ENCODE data around the gene MAP2K1.

The MAP2K1 gene

DNA sequence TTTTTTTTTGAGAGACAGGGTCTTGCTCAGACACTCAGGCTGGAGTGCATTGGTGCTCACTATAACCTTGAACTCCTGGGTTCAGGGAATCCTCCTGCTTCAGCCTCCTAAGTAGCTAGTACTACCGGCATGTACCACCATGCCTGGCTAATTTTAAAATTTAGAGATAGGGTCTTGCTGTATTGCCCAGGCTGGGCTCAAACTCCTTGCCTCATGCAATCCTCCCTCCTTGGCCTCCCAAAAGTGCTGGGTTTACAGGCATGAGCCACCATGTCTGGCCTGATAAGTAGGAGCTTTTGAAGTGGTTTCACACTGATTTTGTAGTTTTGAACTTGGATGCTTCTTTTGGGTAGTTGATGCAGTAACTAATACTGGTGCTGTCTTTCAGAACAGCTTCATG lies 7.8 kb downstream of the MAP2K1 start:
- no peak for DNase-seq

DNA sequence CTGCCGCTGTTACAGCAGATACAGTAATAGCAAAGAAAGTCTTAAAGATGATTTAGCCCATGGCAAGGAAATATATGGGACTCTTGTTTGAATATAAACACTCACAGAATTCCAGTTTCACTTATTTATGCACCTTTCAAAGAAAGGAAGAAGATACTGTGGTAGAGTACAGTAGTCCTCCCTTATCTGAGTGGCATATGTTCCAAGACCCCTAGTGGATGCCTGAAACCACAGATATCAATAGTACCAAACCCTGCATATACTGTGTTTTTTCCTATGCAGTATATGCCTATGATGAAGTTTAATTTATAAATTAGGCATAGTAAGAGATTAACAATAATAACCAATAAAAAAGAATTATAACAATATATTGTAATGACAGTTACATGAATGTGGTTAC lies 8.2 kb downstream of the MAP2K1 start:
- DNase-seq: peak; percentile 74

DNA sequence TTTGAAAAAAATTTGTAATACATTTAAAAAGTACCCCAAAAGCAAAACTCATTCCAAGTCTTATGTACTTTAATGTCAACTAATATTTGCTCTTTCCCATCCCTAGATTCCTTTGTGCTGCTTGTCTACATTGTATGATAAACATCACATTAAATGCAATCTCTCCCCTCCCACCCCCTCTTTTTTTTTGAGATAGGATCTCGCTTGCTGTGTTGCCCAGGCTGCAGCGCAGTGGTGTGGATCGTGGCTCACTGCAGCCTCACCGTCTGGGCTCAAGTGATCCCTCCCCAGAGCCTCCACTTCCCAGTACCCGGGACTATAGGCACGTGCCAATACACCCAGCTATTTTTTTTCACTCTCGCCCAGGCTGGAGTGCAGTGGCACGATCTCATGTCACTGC lies 12.6 kb downstream of the MAP2K1 start:
- DNase-seq: no peak

DNA sequence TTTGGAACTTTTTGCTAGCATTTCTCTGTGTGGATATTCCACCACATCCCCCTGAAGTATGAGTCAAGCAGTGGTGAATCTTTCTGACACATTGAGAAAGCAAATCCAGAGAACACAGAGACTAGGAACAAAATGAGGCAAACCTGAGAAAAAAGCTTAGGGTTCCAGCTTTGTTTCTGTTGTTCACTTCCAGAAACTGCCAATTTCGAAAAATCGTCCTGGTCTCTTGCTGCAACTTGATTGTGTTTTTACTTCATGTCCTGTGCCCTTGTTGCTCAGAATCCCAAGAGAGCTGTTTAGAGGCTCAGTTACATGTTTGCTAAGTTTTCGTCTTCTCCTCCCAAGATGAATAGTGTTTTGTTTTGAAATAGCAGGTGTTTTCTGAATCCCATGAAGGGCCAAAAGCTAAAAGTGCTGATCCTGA lies 13.7 kb downstream of the MAP2K1 start:
- DNase-seq: no peak

DNA sequence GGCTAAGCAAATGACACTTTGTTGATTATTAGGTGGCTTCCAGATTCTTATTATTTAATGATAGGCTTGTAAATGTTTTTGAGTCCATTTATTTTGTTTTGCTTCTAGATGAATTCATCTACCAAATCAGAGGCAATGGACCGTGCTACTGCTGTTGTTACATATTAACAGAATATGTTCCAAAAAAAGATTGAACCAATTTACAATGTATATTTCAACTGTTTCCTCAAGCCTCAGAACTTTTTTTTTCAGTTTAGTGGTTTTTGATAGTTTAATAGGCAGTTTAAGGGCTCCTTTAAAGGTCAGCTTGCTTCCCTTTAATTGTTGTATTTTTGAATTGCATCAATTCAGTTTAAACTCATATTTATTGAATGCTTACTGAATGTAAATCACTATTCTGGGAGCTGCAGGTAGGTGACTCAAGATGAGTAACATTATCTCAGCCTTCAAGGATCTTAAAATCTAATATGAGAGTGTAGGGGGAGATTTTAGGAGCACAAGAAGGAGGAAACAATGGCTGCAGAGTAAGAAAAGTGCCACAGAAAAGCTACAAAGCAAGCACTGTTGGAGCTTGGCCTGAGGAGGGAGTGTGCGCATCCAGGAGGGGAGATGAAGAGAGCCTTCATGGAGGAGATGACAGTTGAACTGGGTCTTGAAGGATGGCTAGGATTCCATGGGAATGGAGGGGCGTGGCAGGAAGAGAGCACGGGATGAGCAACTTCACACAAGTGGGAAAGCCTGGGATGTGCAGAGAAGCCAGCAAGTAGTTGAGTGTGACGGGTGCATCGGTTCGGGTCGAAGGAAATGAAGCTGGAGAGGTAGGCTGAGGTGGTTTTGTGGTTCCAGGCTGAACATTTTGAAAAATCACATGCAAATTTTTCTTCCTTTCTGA lies 14.7 kb downstream of the MAP2K1 start:
- DNase-seq: peak; percentile 32

DNA sequence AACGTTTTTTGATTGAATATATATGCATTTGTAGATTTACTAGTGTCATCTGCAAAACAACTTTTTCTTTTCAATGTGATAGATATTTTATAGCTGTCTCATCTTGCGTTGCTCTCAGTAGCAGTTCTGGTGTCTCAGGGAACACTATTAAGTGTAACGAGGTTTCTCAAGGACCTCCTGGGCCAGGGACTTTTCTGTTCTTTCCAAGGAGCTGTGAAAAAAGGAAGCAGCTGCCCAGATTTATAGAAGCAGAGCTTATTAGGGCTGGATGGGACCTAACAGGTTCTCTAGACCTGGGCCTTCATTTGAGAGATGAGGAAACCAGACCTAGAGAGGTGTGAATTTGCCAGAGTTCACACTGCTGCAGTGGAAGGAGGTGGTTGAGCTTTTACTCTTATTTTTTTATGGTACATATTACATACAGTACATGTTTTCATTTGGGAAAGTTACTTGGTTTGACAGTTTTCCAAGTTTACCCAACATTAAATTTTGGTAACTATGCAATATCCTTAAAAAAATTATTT lies 16.1 kb downstream of the MAP2K1 start:
- DNase-seq: no peak

DNA sequence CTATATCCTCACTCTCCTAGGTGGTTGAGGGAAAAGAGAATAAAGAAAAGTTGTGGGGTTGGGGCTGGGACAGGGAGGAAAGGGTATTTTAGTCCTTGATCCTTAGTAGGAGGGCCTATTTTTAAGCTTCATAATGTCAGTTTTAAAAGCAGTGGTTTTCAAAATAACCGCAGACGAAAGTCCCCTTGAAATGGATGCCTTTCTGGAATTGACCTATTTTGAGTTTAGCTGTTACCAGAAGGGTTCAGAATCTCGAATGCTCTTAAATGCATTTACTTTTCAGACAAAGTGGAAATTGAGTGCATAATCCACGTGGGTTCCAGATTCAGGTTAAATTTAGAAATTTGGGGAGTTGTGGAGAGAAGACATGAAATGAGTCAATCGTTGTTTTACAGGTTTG lies 16.6 kb downstream of the MAP2K1 start:
- DNase-seq: no peak

DNA sequence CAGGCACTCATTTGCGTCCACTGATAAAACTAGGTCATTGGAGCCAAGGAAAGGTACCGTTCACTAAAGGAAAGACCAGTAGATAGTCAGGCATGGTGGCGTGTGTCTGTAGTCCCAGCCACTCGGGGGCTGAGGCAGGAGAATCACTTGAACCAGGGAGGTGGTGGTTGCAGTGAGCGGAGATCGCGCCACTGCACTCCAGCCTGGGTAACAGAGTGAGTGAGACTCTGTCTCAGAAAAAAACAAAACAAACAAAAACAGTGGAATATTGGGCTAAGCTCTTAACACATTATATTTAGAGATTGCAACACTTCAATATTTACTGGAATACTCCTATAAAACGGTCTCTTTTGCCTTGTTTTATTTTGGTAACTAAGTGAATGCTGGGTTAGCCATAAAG lies 17.4 kb downstream of the MAP2K1 start:
- no peak for DNase-seq

DNA sequence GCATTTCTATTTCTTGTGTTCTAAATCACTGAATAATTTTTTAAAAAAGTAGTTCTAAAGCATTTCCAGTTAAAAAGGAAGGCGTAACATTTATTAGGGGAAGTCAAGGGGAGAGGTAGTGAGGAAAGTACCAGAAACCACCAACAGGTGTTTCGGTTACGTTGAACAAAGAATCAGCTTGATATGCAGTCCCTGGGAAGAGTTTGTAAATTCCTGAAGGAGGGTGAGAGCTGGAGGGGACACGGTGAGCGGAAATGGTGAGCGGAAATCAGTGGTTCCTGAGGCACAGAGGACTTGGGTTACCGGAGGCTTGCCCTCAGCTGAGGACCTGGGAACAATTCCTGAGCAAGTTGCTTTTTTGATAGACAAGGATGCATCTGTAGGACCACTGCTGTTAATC lies 17.8 kb downstream of the MAP2K1 start:
- DNase-seq: no peak

DNA sequence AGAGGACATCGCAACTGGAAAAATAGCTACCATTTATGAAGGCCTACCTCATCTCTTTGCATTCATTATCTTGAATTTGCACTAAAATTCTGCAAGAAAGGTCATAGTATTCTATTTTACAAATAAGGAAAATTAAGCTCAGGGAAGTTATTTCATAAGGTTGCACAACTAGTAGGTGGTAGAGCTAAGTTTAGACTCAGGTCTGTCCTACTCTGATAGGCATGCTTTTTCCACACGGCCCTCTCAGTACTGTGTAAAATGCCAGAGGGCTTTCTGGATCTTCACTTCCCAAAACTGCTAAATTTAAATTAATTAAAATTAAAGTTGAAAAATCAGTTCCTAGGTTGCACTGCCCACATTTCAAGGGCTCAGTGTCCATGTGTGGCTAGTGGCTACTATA lies 18.3 kb downstream of the MAP2K1 start:
- no peak for DNase-seq

DNA sequence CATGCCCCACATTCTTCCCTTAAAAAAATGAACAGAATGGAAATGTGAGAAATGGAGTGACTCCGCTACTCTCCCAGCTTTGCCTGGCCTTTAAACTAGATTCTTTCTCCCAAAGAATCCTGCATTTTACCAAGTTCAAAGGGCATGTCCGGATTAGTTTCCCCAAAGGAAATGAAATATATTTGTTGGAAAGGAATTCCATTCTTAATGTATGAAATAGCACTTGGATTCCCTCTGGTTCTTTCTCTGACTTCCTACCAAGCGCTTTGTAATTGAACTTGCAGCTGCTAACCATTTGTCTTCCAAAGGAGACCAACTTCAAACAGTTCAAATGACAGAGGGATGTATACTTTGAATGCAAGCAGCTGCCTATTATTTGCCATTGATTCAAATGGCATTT lies 18.9 kb downstream of the MAP2K1 start:
- no peak for DNase-seq

DNA sequence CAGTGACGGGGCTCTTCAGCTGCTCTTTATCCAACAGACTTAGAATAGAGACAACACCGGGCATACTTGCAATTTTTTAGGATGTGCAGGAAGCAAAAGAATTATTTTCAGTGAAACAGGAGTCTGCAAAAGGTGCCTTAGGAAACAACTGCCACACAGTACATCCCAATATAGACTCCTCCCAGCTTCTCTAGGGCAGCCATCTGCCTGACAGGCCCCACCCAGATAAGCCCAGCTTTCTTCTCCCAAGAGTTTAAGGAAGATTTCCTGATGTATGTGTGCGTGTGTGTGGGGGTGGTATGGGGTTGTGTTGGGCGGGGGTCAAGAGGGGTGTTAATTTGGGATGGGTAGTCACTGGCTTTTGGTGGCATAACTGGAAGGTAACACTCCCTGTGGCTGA lies 21.5 kb downstream of the MAP2K1 start:
- peak; percentile 45 for DNase-seq

DNA sequence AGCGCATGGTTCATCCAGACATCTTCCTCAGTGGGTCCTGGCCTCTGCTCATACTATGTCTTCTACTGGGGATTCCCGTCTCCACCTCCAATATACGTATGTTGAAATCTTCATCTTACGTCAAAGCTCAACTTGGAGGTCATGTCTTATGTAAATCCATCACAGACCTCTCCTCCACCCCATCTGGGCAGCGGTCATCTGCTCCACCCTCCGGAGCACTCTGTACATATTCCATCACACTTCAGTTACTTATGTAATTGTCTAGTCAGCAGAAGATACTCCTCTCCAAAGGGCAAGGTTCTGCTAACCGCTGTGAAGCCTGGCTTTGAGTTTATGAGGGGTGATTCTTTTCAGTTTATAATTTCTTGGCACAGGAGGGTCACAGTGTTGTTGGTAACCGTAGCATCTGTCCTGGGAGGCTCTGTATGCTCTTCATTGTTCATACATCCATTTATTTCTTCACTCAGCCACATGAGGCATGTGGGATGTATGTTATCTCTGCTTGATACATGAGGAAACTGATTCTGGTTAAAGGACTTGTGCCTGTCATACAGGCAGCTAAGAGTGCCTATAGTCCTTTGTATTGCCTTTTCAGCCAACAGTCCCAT lies 22.1 kb downstream of the MAP2K1 start:
- no peak for DNase-seq

DNA sequence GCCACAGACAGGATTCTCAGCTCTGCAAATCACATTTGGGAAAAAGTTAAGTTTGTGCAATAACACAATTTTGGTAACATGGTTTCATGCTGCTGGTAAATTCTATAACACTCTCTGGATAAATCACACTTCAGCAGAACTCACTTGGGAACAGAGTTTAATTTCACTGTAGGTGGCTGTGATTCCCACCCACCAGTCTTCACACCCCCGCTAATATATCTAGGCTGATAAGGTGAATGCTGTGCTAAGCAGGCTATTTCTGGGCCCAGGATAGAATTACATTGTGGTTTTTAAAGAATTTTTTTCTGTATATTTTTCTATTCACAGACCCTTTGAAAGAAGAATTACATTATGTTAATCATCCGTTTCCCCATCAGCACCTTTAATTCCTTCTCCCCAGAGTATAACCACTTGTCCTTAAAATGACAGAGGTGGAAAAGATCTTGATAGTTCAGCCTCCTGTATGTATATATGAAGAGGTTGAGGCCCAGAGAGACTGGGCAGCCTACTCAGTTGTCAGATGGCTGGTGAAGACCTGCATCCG lies 22.9 kb downstream of the MAP2K1 start:
- no peak for DNase-seq

DNA sequence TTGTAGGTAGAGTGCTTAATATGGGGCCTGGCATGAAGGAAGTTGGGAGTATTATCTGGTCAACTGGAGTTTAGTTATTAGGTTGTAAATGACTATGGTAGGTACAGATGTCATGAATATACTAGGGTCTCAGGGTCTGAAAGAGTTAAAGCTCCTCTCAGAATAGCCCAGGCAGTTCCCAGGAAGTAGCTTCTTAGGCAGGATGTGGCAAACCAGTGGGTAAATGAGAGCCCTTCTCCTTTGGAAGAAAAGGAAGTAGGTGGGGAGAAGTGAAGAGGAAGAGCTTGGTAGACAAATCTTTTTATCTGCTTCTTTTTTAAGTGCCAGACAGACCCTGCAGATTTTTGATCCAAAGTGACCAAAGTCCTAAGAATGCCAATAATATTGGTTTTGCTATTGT lies 24.5 kb downstream of the MAP2K1 start:
- DNase-seq: peak; percentile 69

DNA sequence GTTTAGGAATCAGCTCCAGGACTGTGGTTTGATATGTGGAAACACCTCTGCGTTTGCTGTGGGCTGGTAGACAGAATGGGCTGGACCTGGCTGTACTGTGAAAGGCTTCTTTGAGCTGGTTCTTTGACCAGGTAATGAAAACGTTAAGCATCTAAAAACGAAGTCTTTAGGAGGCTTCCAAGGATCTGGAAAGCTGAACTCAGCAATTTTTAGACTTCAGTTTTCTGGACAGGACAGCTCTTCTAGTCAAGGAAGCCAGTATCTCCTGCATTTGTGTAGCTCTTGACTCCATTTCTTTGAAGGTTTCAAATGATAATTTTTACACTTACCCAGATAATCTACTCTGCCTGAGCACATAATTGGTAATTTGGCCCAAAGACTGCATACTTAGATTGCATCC lies 25.5 kb downstream of the MAP2K1 start:
- no peak for DNase-seq

DNA sequence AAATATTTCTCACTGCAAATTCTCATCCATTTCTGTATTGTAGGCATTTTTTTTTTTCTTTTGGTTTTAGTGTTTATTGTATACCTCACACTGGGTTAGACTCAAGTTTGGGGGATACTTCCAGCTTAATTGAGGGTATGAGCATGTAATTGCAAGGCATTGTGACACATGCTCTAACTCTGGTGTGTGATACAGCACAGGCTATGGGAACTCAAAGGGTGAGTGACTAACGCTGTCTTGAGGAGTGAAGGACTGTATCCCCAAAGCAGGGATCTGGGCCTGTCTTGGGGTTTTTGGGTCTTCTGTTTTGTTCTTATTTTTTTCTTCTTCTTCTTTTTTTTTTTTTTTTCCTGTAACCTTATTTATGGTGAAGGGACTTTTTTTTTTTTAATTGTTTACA lies 26.9 kb downstream of the MAP2K1 start:
- no peak for DNase-seq

DNA sequence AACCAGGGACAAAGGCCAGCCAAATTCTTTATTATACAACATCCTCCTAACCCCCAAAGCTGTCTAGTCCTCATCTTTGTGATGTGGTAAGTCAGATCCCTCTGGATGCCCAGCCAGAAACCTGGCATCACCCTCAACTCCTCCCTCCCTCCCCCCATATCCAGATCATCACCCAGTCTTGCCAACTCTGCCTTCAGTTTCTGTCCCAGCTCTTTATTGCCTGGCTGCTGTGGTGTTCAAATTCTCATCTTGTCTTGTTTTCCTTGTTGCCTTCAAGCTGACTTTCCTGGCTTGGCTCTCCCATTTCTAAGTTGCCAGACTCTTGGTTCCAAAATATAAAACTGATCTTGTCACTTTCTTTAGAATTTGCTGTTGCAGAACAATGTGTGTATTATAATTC lies 28.6 kb downstream of the MAP2K1 start:
- DNase-seq: no peak

DNA sequence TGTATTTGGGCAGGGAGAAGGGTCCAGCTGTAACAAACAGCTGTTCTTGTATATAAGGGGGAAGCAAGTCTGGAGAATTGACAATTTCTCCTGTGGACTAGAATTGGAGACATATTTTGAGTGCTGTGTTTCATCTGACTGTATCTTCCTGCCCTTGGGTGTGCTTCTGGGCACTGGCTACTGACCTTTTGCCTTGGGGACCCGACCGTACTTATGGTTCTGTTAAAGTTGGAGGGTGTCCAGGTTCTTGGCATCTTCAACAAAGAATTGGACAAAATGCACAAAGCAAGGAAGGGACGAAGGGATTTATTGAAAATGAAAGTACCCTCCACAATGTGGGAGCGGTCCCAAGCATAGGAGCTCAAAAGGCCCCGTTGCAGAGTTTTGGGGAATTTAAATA lies 31.0 kb downstream of the MAP2K1 start:
- DNase-seq: no peak

DNA sequence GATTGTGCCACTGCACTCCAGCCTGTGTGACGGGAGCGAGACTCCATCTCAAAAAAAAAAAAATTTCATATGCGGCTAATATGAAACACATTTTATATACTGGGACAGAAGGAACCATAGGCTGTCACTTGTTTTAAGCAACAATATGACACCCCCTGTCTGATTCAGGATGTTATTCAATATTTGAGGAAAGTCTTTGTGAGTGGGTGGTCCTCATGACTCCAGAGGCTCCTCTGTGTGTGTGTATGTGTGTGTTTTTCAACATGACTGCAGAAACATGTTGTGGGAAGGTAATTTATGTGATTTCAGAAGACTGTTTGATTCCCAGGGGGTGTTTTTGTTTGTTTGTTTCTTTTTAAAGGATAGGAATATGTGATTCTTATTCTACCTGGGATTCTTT lies 32.8 kb downstream of the MAP2K1 start:
- DNase-seq: no peak

DNA sequence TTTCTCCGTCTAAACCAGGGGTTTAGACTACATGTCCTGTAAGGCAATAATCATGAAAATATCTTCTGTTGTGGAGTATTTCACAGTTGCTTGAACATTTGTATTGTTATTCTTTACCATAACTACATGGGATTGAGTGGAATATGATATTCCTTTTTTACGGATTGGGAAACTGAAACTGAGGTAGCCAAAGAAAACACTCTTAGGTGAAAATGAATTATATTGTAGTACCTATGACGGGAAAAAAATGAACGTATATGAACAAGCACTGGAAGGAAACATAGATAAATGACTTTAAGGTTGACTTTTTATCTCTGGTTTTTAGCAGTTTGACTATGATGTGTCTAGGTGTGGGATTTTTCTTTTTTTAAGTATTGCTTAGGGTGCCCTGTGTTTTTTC lies 35.6 kb downstream of the MAP2K1 start:
- no peak for DNase-seq

DNA sequence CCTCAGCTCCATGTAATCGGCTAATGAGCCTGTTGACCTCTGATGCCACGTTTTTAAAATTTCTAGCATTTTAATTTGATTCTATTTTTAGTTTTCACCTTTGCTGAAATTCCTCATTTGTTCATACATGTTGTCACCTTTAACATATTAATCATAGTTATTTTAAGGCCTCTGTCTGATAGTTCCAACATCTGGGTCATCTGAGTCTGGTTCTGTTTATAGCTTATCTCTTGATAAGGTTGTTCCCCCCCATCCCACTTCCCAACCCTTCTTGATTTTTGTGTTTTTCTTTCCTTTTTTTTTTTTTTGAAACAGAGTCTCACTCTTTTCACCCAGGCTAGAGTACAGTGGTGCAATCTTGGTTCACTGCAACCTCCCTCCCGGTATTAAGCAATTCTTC lies 36.4 kb downstream of the MAP2K1 start:
- DNase-seq: no peak

DNA sequence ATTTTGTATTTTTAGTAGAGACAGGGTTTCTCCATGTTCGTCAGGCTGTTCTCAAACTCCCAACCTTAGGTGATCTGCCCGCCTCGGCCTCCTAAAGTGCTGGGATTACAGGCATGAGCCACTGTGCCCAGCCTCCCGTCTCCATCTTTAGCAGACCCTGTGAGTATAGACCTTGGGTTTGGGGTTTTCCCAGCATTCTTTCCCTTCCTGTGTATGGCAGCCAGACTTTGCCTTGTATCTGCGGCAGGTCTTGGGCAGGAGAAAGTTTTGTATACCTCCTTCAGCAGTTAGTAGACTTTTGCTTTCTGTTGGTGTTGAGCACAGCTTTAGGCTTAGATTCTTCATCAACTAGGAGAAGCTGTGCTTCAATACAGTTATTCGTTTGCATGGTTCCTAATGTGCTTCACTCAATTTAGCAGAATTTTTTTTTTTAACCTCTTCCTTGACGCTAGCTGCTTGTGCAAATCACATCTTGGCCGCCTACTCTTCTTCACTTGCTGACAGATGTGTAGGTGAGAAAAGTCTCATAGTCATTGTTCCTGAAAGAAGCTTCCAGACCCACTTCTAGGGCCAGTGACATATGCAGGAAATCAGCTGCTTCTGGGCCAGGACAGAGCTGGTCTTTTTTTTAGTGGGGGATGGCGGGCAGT lies 38.4 kb downstream of the MAP2K1 start:
- DNase-seq: no peak

DNA sequence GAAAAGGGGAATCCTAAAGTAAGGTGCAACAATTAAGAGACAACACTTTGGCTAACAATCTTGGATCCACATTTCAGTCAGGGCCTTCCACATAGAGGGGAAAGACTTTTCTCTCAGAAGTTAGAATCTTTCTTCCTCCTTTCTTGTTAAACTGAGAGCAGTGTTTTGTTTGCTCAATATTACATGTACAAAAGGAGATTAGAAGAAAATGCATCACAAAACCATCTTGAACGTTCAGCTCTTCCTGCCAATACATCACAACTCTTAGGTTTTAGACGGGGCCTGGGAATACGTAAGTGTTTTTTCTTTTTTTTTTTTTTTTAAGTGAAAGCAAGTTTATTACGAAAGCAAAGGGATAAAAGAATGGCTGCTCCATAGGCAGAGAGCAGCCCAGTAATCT lies 39.1 kb downstream of the MAP2K1 start:
- no peak for DNase-seq

All from hematopoietic multipotent progenitor cell treated with erythropoietin and hydrocortisone succinate and interleukin-3 and kit ligand, for 4 days (in vitro differentiated cells).